Common myeloid progenitor, CD34-positive (primary cell): Measurements from ENCODE around the gene EXOC6B.

Source experiments
- CTCF ChIA-PET: fragments of 350-600 bp; sonication (Branson Sonifier 250); formaldehyde crosslinking; loops from one replicate; lab custom pipeline; 2021; ENCODE audit warnings: antibody characterized with exemption; lab: Charles Lee
- POLR2A ChIA-PET: fragments of 350-600 bp; sonication (Branson Sonifier 250); formaldehyde crosslinking; loops from one replicate; lab custom pipeline; 2021; ENCODE audit warnings: antibody characterized with exemption; lab: Charles Lee
- DNase-seq, 3 donors: peaks; one replicate each; pipeline versions ENCODE4 v3.0.0 to v3.0.0-alpha.2; 2013
- H3K27ac ChIP-seq, 2 experiments: 1 replicate in 1 of 2; 2 replicates in 1 of 2; pipeline ENCODE4 v1.7.0; 2013; ENCODE audit warnings: inconsistent platforms in 2 of 2, low read length in 2 of 2, mild to moderate bottlenecking in 2 of 2, low read depth in 1 of 2, moderate library complexity in 1 of 2; ENCODE audit not compliant: severe bottlenecking in 2 of 2, insufficient read depth in 1 of 2, poor library complexity in 1 of 2
- H3K27me3 ChIP-seq, 5 experiments: replicated peaks in 2 of 5; 1 replicate in 3 of 5; 2 replicates in 2 of 5; pipeline versions ENCODE4 v1.6.1 to v1.7.0; 2013; ENCODE audit warnings: low read length in 4 of 5, mild to moderate bottlenecking in 2 of 5, moderate library complexity in 2 of 5, inconsistent platforms in 1 of 5; ENCODE audit not compliant: insufficient read depth in 5 of 5, control insufficient read depth in 4 of 5
- H3K36me3 ChIP-seq, 4 experiments: 1 replicate in 2 of 4; 2 replicates in 2 of 4; pipeline versions ENCODE4 v1.6.1 to v1.7.0; 2013; ENCODE audit warnings: low read length in 3 of 4, control low read depth in 1 of 4, mild to moderate bottlenecking in 1 of 4; ENCODE audit not compliant: control insufficient read depth in 4 of 4, insufficient read depth in 4 of 4
- H3K4me1 ChIP-seq, 4 experiments: 1 replicate in 3 of 4; 2 replicates in 1 of 4; pipeline versions ENCODE4 v1.6.1 to v1.7.1; 2013; ENCODE audit warnings: low read length in 3 of 4, mild to moderate bottlenecking in 3 of 4, control low read depth in 1 of 4, inconsistent platforms in 1 of 4, moderate library complexity in 1 of 4; ENCODE audit not compliant: control insufficient read depth in 4 of 4, insufficient read depth in 4 of 4; ENCODE audit errors: control extremely low read depth in 1 of 4
- H3K4me3 ChIP-seq, 7 experiments: 1 replicate in 4 of 7; 2 replicates in 3 of 7; pipeline versions ENCODE4 v1.5.1 to v1.7.0; 2013; ENCODE audit warnings: mild to moderate bottlenecking in 7 of 7, low read length in 6 of 7, moderate library complexity in 6 of 7, inconsistent platforms in 2 of 7, low read depth in 2 of 7, control low read depth in 1 of 7; ENCODE audit not compliant: insufficient read depth in 4 of 7, control insufficient read depth in 1 of 7; ENCODE audit errors: extremely low read depth in 1 of 7
- H3K9me3 ChIP-seq, 5 experiments: 1 replicate in 4 of 5; 2 replicates in 1 of 5; pipeline versions ENCODE4 v1.6.1 to v1.7.1; 2013; ENCODE audit warnings: low read length in 4 of 5, mild to moderate bottlenecking in 2 of 5, inconsistent platforms in 1 of 5, low read depth in 1 of 5, moderate library complexity in 1 of 5; ENCODE audit not compliant: control insufficient read depth in 4 of 5, insufficient read depth in 2 of 5; ENCODE audit errors: control extremely low read depth in 1 of 5
- WGBS: methylation state at CpG from one replicate; pipeline ENCODE4 v1.1.5; 2013; ENCODE audit not compliant: insufficient coverage; 5-methylcytosine and 5-hydroxymethylcytosine counted together

The EXOC6B gene

GRCh38 chr2:72134997-72135800, 690.6 kb downstream of the EXOC6B start:
- ChIA-PET POLR2A (no interaction called here), CTCF (interaction anchor here (0.9 to 7.2 kb wide), 2 partner anchors 16 to 444 kb away, joined by 4 to 52 read pairs; no protein-coding TSS in a partner anchor)
- DNase-seq = no peak
- H3K4me3 ChIP-seq = no peak overlapping the region
- no peaks in the 10 kb centered on the region for H3K4me1 ChIP-seq
- no peaks in the 10 kb centered on the region for H3K9me3 ChIP-seq
- no peaks in the 10 kb centered on the region for H3K36me3 ChIP-seq
- WGBS = 90% methylated on average over 16 of the region's 19 CpGs
- H3K27me3 ChIP-seq = peaks cover 0 to 17% (median 7%) of the 10 kb centered on the region in 5 experiments
- H3K27ac ChIP-seq = no peak overlapping the region

GRCh38 chr2:72134408-72134996, 691.3 kb downstream of the EXOC6B start:
- Histone ChIP-seq H3K36me3 (no peaks in the 10 kb centered on the region), H3K4me1 (no peaks in the 10 kb centered on the region), H3K27ac (no peak overlapping the region), H3K27me3 (peaks cover 0 to 23% (median 7%) of the 10 kb centered on the region in 5 experiments), H3K9me3 (no peaks in the 10 kb centered on the region), H3K4me3 (no peak overlapping the region)
- POLR2A ChIA-PET = no interaction called here
- no peak for DNase-seq
- WGBS = 97% methylated on average over 10 of the region's 10 CpGs
- CTCF ChIA-PET = interaction anchor here (0.9 to 7.2 kb wide), 2 partner anchors 17 to 445 kb away, joined by 4 to 52 read pairs; no protein-coding TSS in a partner anchor

GRCh38 chr2:72133721-72134407, 692.0 kb downstream of the EXOC6B start:
- ChIA-PET POLR2A (no interaction called here), CTCF (no interaction called here)
- Histone ChIP-seq H3K4me3 (no peak overlapping the region), H3K4me1 (no peaks in the 10 kb centered on the region), H3K27me3 (peaks cover 0 to 24% (median 7%) of the 10 kb centered on the region in 5 experiments), H3K9me3 (no peaks in the 10 kb centered on the region), H3K36me3 (no peaks in the 10 kb centered on the region), H3K27ac (no peak overlapping the region)
- no peak for DNase-seq
- WGBS = 89% methylated on average over 2 of the region's 11 CpGs

GRCh38 chr2:72132981-72133720, 692.7 kb downstream of the EXOC6B start:
- Histone ChIP-seq H3K27ac (no peak overlapping the region), H3K4me1 (no peaks in the 10 kb centered on the region), H3K4me3 (no peak overlapping the region), H3K27me3 (peaks cover 0 to 24% (median 7%) of the 10 kb centered on the region in 5 experiments), H3K9me3 (no peaks in the 10 kb centered on the region), H3K36me3 (no peaks in the 10 kb centered on the region)
- ChIA-PET CTCF (no interaction called here), POLR2A (no interaction called here)
- 97% methylated on average over 14 of the region's 29 CpGs for WGBS
- no peak for DNase-seq

GRCh38 chr2:72131916-72132841, 693.7 kb downstream of the EXOC6B start:
- Histone ChIP-seq H3K4me3 (no peak overlapping the region), H3K4me1 (no peaks in the 10 kb centered on the region), H3K36me3 (no peaks in the 10 kb centered on the region), H3K27ac (no peak overlapping the region), H3K9me3 (no peaks in the 10 kb centered on the region), H3K27me3 (peaks cover 0 to 24% (median 7%) of the 10 kb centered on the region in 5 experiments)
- CTCF ChIA-PET = no interaction called here
- 96% methylated on average over 27 of the region's 37 CpGs for WGBS
- no peak for DNase-seq
- POLR2A ChIA-PET = no interaction called here

- ChIA-PET POLR2A (no interaction called here), CTCF (no interaction called here)
- H3K36me3 ChIP-seq = no peaks in the 10 kb centered on the region
- no peak for DNase-seq
- H3K9me3 ChIP-seq = no peaks in the 10 kb centered on the region
- H3K4me3 ChIP-seq = no peak overlapping the region
- no peaks in the 10 kb centered on the region for H3K4me1 ChIP-seq
- H3K27me3 ChIP-seq = peaks cover 0 to 24% (median 7%) of the 10 kb centered on the region in 5 experiments
- 96% methylated on average over 13 of the region's 16 CpGs for WGBS
- H3K27ac ChIP-seq = no peak overlapping the region
These were observed 694.4 kb downstream of the EXOC6B start for GRCh38 chr2:72131371-72131891.
